GM12875 (cell line): ENCODE results near the gene MECR.
A peak's percentile ranks its signal among the peaks of the same experiment; 100 is the strongest.

ENCODE experiments used
- H3K4me3 ChIP-seq: one replicate; pipeline ENCODE4 v1.5.1; 2011; ENCODE audit warnings: low read depth, low read length, control low read depth
- CTCF ChIP-seq: IDR thresholded peaks from 2 replicates; pipeline ENCODE4 v1.5.1; 2011; ENCODE audit warnings: low read depth, mild to moderate bottlenecking, control low read depth, inconsistent platforms, low read length, moderate library complexity, borderline replicate concordance; ENCODE audit not compliant: insufficient read depth

MECR gene

GRCh38 chr1:29201595-29202051, 29.1 kb downstream of the MECR start:
- no peak for TF ChIP-seq CTCF
- no peak overlapping the region for H3K4me3 ChIP-seq

- H3K4me3 ChIP-seq, result no peak overlapping the region
- TF ChIP-seq CTCF, result no peak
These were observed 29.7 kb downstream of the MECR start for GRCh38 chr1:29200906-29201594.

- no peak for TF ChIP-seq CTCF
- H3K4me3 ChIP-seq, result no peak overlapping the region
These were observed 32.7 kb downstream of the MECR start for GRCh38 chr1:29197993-29198392.

GRCh38 chr1:29197590-29197924, 33.2 kb downstream of the MECR start:
- peak; percentile 48; the same call in 1 of the 2 replicates for TF ChIP-seq CTCF
- H3K4me3 ChIP-seq, result no peak overlapping the region

- TF ChIP-seq CTCF, result no peak
- no peak overlapping the region for H3K4me3 ChIP-seq
These were observed 33.7 kb downstream of the MECR start for GRCh38 chr1:29196863-29197589.

- no peak for TF ChIP-seq CTCF
- H3K4me3 ChIP-seq, result no peak overlapping the region
These were observed 34.8 kb downstream of the MECR start for GRCh38 chr1:29195881-29196291.

- no peak for TF ChIP-seq CTCF
- H3K4me3 ChIP-seq, result no peak overlapping the region
These were observed 36.8 kb downstream of the MECR start for GRCh38 chr1:29193879-29194455.
